Chondrocyte (in vitro differentiated cells): ENCODE data around the gene COBL. TPM values are rescaled to one million over a fixed set of nuclear protein-coding genes. Genes with fewer than 3 reads are reported as not detected.
A peak's percentile ranks its signal among the peaks of the same experiment; 100 is the strongest.

Source experiments
- DNase-seq: peaks from one replicate; pipeline ENCODE4 v3.0.0; 2021; ENCODE audit warnings: mixed read lengths, low spot score
- H3K27ac Mint-ChIP-seq: one replicate; pipeline ENCODE4 v1.8.0; 2021; ENCODE audit warnings: mild to moderate bottlenecking, moderate library complexity, mixed read lengths; ENCODE audit not compliant: unreplicated experiment
- H3K27me3 Mint-ChIP-seq: 2 replicates; pipeline ENCODE4 v1.8.0; 2021; ENCODE audit warnings: low read depth, mixed read lengths
- H3K36me3 Mint-ChIP-seq: 2 replicates; pipeline ENCODE4 v1.8.0; 2021; ENCODE audit warnings: low read depth, mixed read lengths
- H3K4me1 Mint-ChIP-seq: 2 replicates; pipeline ENCODE4 v1.8.0; 2021; ENCODE audit warnings: low read depth, mild to moderate bottlenecking, mixed read lengths
- H3K4me3 Mint-ChIP-seq: one replicate; pipeline ENCODE4 v1.8.0; 2021; ENCODE audit warnings: mild to moderate bottlenecking, moderate library complexity, mixed read lengths; ENCODE audit not compliant: unreplicated experiment
- H3K9me3 Mint-ChIP-seq: 2 replicates; pipeline ENCODE4 v1.8.0; 2021; ENCODE audit warnings: low read depth, mixed read lengths
- total RNA-seq: library from RNA; stranded (reverse); gene quantifications from 3 replicates; pipeline ENCODE4 v1.2.1, GENCODE V29; 2021
- TF ChIP-seq, protein P1 (sequence below): fragments of 200-600 bp; sonication (generic); IDR thresholded peaks from 2 replicates; pipeline ENCODE4 v1.5.0; 2021; ENCODE audit warnings: antibody characterized with exemption, mild to moderate bottlenecking, moderate library complexity

Gene COBL
- total RNA-seq, 1 donor from 2014 or later = 0.17 TPM

DNA sequence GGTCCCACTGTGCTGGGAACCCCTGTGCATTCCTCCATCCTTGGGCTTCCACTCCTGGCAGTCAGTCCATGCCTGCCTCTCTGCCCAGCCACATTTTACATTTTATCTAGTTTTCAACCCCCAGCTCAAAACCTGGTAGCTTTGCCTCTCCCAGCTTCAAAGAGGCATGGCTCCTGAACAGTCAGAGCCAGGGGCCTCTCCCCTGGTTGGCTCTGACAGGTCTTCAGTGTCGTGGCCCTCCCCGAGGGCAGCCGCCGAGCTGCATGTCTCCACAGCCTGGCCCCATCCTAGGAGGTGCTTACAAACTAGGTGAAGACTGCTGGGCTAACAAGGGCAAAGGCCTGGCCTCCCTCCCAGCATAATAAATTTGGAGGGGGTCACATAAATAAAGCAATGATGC is 14.8 kb downstream of the COBL start:
- no peaks in the 10 kb centered on the region for H3K9me3 Mint-ChIP-seq
- no peak overlapping the region for H3K27ac Mint-ChIP-seq
- no peak overlapping the region for H3K4me3 Mint-ChIP-seq
- peaks cover 4% of the 10 kb centered on the region for H3K4me1 Mint-ChIP-seq
- TF ChIP-seq, protein P1, sequence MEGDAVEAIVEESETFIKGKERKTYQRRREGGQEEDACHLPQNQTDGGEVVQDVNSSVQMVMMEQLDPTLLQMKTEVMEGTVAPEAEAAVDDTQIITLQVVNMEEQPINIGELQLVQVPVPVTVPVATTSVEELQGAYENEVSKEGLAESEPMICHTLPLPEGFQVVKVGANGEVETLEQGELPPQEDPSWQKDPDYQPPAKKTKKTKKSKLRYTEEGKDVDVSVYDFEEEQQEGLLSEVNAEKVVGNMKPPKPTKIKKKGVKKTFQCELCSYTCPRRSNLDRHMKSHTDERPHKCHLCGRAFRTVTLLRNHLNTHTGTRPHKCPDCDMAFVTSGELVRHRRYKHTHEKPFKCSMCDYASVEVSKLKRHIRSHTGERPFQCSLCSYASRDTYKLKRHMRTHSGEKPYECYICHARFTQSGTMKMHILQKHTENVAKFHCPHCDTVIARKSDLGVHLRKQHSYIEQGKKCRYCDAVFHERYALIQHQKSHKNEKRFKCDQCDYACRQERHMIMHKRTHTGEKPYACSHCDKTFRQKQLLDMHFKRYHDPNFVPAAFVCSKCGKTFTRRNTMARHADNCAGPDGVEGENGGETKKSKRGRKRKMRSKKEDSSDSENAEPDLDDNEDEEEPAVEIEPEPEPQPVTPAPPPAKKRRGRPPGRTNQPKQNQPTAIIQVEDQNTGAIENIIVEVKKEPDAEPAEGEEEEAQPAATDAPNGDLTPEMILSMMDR = no peak
- no peaks in the 10 kb centered on the region for H3K36me3 Mint-ChIP-seq
- DNase-seq = no peak
- H3K27me3 Mint-ChIP-seq = peaks cover 5% of the 10 kb centered on the region

DNA sequence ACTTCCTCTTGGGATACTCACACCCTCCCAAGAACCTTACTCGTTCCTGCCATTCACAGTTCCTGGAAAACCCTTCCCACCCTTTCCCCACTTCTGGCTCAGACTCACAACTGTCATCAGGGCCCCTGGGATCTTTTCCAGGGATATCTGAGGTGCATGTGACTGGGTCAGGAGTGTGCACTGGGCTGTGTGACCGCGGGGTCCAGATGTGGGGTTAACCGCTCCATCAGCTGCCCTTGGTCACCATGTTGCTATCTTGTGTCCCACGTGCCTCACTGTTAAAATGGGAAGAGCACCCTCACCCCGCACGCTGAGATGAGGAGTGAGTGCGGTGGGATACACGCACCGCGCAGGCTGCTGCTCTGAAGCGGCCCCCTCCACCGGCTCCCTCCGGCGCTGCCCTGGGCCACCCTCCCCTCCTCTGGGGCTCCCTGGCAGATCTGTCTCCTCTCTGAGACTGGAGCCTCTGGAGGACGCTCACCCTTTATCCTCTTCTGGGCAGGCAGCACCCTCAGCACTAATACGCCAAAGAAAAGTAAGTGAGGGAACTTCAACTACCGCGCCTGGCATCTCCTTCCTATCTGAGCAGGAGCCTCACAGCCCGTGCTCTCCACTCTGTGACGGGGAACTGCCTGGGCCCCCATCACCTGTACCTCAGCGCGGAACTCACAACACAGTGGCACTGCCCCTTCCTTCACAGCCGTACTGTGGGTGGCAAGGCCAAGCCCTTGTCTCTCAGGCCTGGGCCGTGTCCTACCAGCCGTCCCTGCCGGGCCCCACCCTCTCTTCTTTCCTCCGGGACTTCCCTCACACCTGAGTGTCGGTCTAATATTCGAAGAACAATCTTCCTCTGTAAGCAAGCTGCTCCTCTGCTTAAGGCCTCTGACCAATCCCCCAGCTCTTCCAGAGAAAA is 15.6 kb downstream of the COBL start:
- H3K27me3 Mint-ChIP-seq = peaks cover 8% of the 10 kb centered on the region
- TF ChIP-seq, protein P1 = no peak
- H3K9me3 Mint-ChIP-seq = no peaks in the 10 kb centered on the region
- H3K4me1 Mint-ChIP-seq = peaks cover 4% of the 10 kb centered on the region
- no peak overlapping the region for H3K4me3 Mint-ChIP-seq
- DNase-seq = no peak
- no peak overlapping the region for H3K27ac Mint-ChIP-seq
- no peaks in the 10 kb centered on the region for H3K36me3 Mint-ChIP-seq

DNA sequence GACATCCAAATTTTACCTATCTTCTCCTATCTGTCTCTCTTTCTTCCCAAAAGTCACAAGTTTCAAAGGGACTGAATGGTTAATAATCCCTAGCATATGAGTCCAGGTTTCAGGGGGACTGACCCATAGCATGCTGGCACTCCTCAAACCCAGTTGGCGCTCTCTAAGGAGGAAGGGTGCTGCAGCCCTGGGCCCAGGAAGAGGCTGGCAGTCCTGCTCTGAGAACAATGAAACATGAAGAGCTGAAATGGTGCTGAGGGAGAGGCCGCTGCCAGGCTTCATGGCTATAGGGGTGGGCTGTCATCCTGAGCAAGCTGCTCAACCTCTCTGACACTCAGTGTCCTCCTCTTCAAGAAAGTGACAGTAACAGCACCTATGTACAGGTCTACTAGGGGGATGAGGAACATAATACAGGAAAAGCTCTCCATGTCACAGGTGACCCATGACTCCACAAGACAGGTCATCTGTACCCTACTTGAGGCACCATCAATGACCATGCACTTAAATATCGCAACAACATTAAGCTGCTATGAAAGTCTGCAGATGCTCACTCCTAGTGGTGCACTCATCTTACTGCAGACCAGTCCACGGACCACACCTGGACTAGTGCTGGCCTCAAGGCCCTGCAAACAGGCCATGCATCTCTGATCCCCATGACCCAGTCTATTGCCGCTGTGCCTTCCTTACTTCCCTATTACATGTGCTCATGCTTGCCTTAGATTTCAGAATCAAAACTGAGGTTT is 17.0 kb downstream of the COBL start:
- Mint-ChIP-seq H3K27ac (no peak overlapping the region), H3K4me1 (peaks cover 4% of the 10 kb centered on the region), H3K9me3 (no peaks in the 10 kb centered on the region), H3K36me3 (no peaks in the 10 kb centered on the region), H3K4me3 (no peak overlapping the region), H3K27me3 (peaks cover 7% of the 10 kb centered on the region)
- TF ChIP-seq, protein P1 = peak; percentile 16
- DNase-seq = no peak

DNA sequence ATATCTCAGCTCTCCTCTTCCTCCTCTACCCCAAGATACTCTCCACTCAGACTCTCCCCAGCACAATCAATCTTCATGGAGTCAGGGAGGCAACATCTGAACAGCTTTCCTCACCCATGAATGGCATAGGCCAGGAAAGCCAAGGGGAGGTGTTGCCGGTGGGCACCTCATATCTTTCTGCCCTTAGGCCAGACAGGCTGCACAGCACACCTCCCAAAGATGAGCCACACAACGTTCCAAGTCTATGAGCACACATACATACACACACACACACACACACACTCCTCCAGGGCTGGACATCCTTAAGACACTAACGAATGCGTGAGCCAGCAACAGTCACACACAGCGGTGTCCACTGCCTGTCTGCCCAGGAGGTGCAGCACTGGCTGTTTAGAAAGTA is 17.7 kb downstream of the COBL start:
- no peaks in the 10 kb centered on the region for H3K9me3 Mint-ChIP-seq
- peaks cover 4% of the 10 kb centered on the region for H3K4me1 Mint-ChIP-seq
- H3K4me3 Mint-ChIP-seq = no peak overlapping the region
- no peak overlapping the region for H3K27ac Mint-ChIP-seq
- TF ChIP-seq, protein P1 = no peak
- H3K27me3 Mint-ChIP-seq = peaks cover 7% of the 10 kb centered on the region
- H3K36me3 Mint-ChIP-seq = no peaks in the 10 kb centered on the region
- DNase-seq = no peak

DNA sequence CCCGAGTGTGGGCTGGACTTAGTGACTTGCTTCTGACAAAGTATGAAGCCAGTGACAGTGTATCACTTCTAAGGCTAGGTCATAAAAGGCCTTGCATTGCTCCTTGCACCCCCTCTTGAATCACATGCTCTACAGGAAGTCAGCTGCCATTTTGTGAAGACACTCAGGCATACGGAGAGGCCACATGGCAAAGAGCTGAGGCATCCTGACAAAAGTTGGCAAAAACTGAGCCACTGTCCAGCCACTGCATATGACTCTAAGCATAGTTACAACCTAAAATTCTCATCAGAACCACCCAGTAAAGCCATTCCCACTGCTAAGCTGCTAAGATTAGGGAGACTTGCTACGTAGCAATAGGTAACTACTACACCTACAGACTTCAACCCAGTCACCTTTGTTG is 18.6 kb downstream of the COBL start:
- Mint-ChIP-seq H3K36me3 (no peaks in the 10 kb centered on the region), H3K4me1 (peaks cover 4% of the 10 kb centered on the region), H3K27me3 (peaks cover 11% of the 10 kb centered on the region), H3K27ac (no peak overlapping the region), H3K4me3 (no peak overlapping the region), H3K9me3 (no peaks in the 10 kb centered on the region)
- DNase-seq = no peak
- TF ChIP-seq, protein P1 = no peak
